Measurements from ENCODE around the gene SPTAN1. TPM values are rescaled to one million over a fixed set of nuclear protein-coding genes. Genes with fewer than 3 reads are reported as not detected.

SPTAN1 gene
- total and polyA plus RNA-seq, 4 donors, result 70.0 to 438 (median 237) TPM

GRCh38 chr9:128629852-128630545 is 77.6 kb downstream of the SPTAN1 start:
- 78 to 81% methylated on average over 9 of the region's 9 CpGs for WGBS, 2 donors
- no peak overlapping the region for H3K27ac ChIP-seq (ENCODE audit: low read depth in 1 of 2, low read length in 1 of 2)
- ATAC-seq (ENCODE audit: insufficient read depth, low FRiP score) (no peak), DNase-seq (no peak)
- TF ChIP-seq CTCF (IDR thresholded peaks at IDR 0.05; ENCODE audit: control extremely low read depth, extremely low read depth), result no peak
- H3K27me3 ChIP-seq (ENCODE audit: control insufficient read depth in 3 of 3, insufficient read depth in 3 of 3, low read length in 2 of 3), result no peaks in the 10 kb centered on the region
- H3K36me3 ChIP-seq (ENCODE audit: control insufficient read depth in 4 of 4, insufficient read depth in 4 of 4, low read length in 4 of 4), result peaks cover 5 to 89% (median 51%) of the 10 kb centered on the region in 4 donors
- H3K4me1 ChIP-seq (ENCODE audit: control insufficient read depth in 5 of 5, insufficient read depth in 5 of 5, low read length in 5 of 5), result peaks cover 0 to 3% (median 0%) of the 10 kb centered on the region in 5 donors
- H3K9ac ChIP-seq (ENCODE audit: insufficient read depth in 1 of 2, low read length in 2 of 2), result no peak overlapping the region
- peaks cover 0 to 3% (median 0%) of the 10 kb centered on the region in 4 donors for H3K9me3 ChIP-seq (ENCODE audit: control insufficient read depth in 4 of 4, insufficient read depth in 3 of 4, low read length in 3 of 4)
- no peak overlapping the region for H3K4me3 ChIP-seq

- Histone ChIP-seq H3K4me3 (no peak overlapping the region), H3K9me3 (ENCODE audit: control insufficient read depth in 4 of 4, insufficient read depth in 3 of 4, low read length in 3 of 4) (peaks cover 0 to 3% (median 0%) of the 10 kb centered on the region in 4 donors), H3K27ac (ENCODE audit: low read depth in 1 of 2, low read length in 1 of 2) (no peak overlapping the region), H3K27me3 (ENCODE audit: control insufficient read depth in 3 of 3, insufficient read depth in 3 of 3, low read length in 2 of 3) (no peaks in the 10 kb centered on the region), H3K36me3 (ENCODE audit: control insufficient read depth in 4 of 4, insufficient read depth in 4 of 4, low read length in 4 of 4) (peaks cover 0 to 72% (median 41%) of the 10 kb centered on the region in 4 donors), H3K4me1 (ENCODE audit: control insufficient read depth in 5 of 5, insufficient read depth in 5 of 5, low read length in 5 of 5) (peaks cover 0 to 6% (median 5%) of the 10 kb centered on the region in 5 donors), H3K9ac (ENCODE audit: insufficient read depth in 1 of 2, low read length in 2 of 2) (no peak overlapping the region)
- no peak for DNase-seq
- TF ChIP-seq CTCF (IDR thresholded peaks at IDR 0.05; ENCODE audit: control extremely low read depth, extremely low read depth), result no peak
- no peak for ATAC-seq (ENCODE audit: insufficient read depth, low FRiP score)
- WGBS, 2 donors, result 92% methylated on average over 9 of the region's 9 CpGs
These were observed 79.2 kb downstream of the SPTAN1 start for GRCh38 chr9:128631636-128632035.

- no peak overlapping the region for H3K4me3 ChIP-seq
These were observed 79.7 kb downstream of the SPTAN1 start for GRCh38 chr9:128632066-128632465.

More at GRCh38 chr9:128632066-128632465, 79.7 kb downstream of the SPTAN1 start:
- Histone ChIP-seq H3K27ac (ENCODE audit: low read depth in 1 of 2, low read length in 1 of 2) (no peak overlapping the region), H3K9ac (ENCODE audit: insufficient read depth in 1 of 2, low read length in 2 of 2) (no peak overlapping the region), H3K27me3 (ENCODE audit: control insufficient read depth in 3 of 3, insufficient read depth in 3 of 3, low read length in 2 of 3) (no peaks in the 10 kb centered on the region), H3K36me3 (ENCODE audit: control insufficient read depth in 4 of 4, insufficient read depth in 4 of 4, low read length in 4 of 4) (peaks cover 0 to 69% (median 37%) of the 10 kb centered on the region in 4 donors), H3K9me3 (ENCODE audit: control insufficient read depth in 4 of 4, insufficient read depth in 3 of 4, low read length in 3 of 4) (peaks cover 0 to 3% (median 0%) of the 10 kb centered on the region in 4 donors), H3K4me1 (ENCODE audit: control insufficient read depth in 5 of 5, insufficient read depth in 5 of 5, low read length in 5 of 5) (peaks cover 0 to 8% (median 6%) of the 10 kb centered on the region in 5 donors)
- no peak for TF ChIP-seq CTCF (IDR thresholded peaks at IDR 0.05; ENCODE audit: control extremely low read depth, extremely low read depth)
- no peak for ATAC-seq (ENCODE audit: insufficient read depth, low FRiP score)
- 88 to 98% methylated on average over 10 of the region's 10 CpGs for WGBS, 2 donors
- DNase-seq, result no peak

All from lung (tissue), 12 donors.